OCI-LY7 (cell line): ENCODE results near the gene LIMS1.
"Not testable (repeated sequence)": the region's sequence is repeated elsewhere in the genome, so short reads cannot be mapped to it uniquely, and the experiment has no call there.

Experiments used
- EZH2phosphoT487 ChIP-seq: fragments of 200-600 bp; sonication (generic); IDR thresholded peaks from 2 replicates; pipeline ENCODE4 v1.6.1; 2018; ENCODE audit warnings: low read depth, borderline replicate concordance, mild to moderate bottlenecking, mixed run types, antibody characterized with exemption, low read length, moderate library complexity, mixed read lengths
- TF ChIP-seq, protein P1 (sequence below): fragments of 200-600 bp; sonication (generic); conservative IDR thresholded peaks from 2 replicates; pipeline ENCODE4 v1.5.1; 2014; ENCODE audit warnings: mild to moderate bottlenecking, antibody characterized with exemption, low read length, moderate library complexity, mixed read lengths

DNA sequence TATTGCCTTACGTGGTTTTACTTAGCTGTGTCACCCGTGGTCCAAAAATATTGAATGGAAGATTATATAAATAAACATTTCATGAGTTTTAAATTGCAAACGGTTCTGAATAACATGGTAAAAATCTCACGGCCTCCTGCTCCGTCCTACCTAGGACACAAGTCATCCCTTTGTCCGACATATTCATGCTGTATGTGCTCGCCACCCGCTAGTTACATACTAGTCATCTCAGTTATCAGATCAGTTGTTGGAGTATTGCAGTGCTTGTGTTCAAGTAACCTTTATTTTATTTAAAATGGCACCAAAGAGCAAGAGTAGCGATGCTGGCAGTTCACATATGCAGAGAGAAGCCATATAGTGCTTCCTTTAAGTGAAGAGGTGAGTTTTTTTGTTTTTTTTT is 191.8 kb downstream of the LIMS1 start:
- TF ChIP-seq, protein P1, sequence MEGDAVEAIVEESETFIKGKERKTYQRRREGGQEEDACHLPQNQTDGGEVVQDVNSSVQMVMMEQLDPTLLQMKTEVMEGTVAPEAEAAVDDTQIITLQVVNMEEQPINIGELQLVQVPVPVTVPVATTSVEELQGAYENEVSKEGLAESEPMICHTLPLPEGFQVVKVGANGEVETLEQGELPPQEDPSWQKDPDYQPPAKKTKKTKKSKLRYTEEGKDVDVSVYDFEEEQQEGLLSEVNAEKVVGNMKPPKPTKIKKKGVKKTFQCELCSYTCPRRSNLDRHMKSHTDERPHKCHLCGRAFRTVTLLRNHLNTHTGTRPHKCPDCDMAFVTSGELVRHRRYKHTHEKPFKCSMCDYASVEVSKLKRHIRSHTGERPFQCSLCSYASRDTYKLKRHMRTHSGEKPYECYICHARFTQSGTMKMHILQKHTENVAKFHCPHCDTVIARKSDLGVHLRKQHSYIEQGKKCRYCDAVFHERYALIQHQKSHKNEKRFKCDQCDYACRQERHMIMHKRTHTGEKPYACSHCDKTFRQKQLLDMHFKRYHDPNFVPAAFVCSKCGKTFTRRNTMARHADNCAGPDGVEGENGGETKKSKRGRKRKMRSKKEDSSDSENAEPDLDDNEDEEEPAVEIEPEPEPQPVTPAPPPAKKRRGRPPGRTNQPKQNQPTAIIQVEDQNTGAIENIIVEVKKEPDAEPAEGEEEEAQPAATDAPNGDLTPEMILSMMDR, result not testable (repeated sequence)
- TF ChIP-seq EZH2phosphoT487, result not testable (repeated sequence)
